Tibial artery (tissue), 4 donors: ENCODE data around the gene TMOD2.

Experiments used
- DNase-seq, 2 donors: peaks; one replicate each; pipeline ENCODE4 v3.0.0-alpha.2; 2019
- H3K27ac ChIP-seq, 2 donors: fragments of 200-600 bp; sonication (generic) in 1 of 2; 1 replicate in 1 of 2; 2 replicates in 1 of 2; pipeline ENCODE4 v1.5.1; 2018 to 2019; ENCODE audit warnings: mild to moderate bottlenecking in 1 of 2
- H3K27me3 ChIP-seq, 2 donors: fragments of 200-600 bp; sonication (generic) in 1 of 2; one replicate each; pipeline versions ENCODE4 v1.5.1 to v1.6.0; 2016 to 2019
- H3K36me3 ChIP-seq, 3 donors: fragments of 200-600 bp; sonication (generic) in 2 of 3; one replicate each; pipeline ENCODE4 v1.5.1; 2016 to 2019; ENCODE audit warnings: mild to moderate bottlenecking in 2 of 3
- H3K4me1 ChIP-seq, 4 donors: fragments of 200-600 bp; sonication (generic) in 2 of 4; 1 replicate in 3 of 4; 2 replicates in 1 of 4; pipeline ENCODE4 v1.5.1; 2016 to 2019
- H3K4me3 ChIP-seq, 2 donors: fragments of 200-600 bp; sonication (generic) in 1 of 2; 1 replicate in 1 of 2; 2 replicates in 1 of 2; pipeline ENCODE4 v1.5.1; 2018 to 2019; ENCODE audit warnings: mild to moderate bottlenecking in 2 of 2
- H3K9me3 ChIP-seq, 3 donors: fragments of 200-600 bp; sonication (generic) in 1 of 3; one replicate each; pipeline ENCODE4 v1.5.1; 2016 to 2019
- CTCF ChIP-seq, 2 experiments: fragments of 200-600 bp in 1 of 2; fragments of 450-650 bp in 1 of 2; IDR thresholded peaks; one replicate each; pipeline ENCODE4 v1.5.1; 2017 to 2019; ENCODE audit warnings: antibody characterized with exemption in 2 of 2, mild to moderate bottlenecking in 1 of 2, moderate library complexity in 1 of 2
- intact Hi-C: fragments of 100-400 bp; cut with DNase I; formaldehyde crosslinking; loops from one replicate; pipeline ENCODE4 v1.15.0; 2023; ENCODE audit warnings: low total_unique reads

Gene TMOD2

GRCh38 chr15:51799282-51800252 lies 48.2 kb downstream of the TMOD2 start:
- no peak for TF ChIP-seq CTCF (IDR thresholded peaks at IDR 0.05)
- no peak overlapping the region for H3K27ac ChIP-seq
- H3K36me3 ChIP-seq, result peaks cover 15 to 42% (median 29%) of the 10 kb centered on the region in 3 donors
- H3K4me1 ChIP-seq, result no peaks in the 10 kb centered on the region
- intact Hi-C loops, result no loop called here
- H3K9me3 ChIP-seq, result no peaks in the 10 kb centered on the region
- DNase-seq, result no peak
- no peaks in the 10 kb centered on the region for H3K27me3 ChIP-seq
- H3K4me3 ChIP-seq, result no peak overlapping the region

- Histone ChIP-seq H3K36me3 (peaks cover 24 to 48% (median 35%) of the 10 kb centered on the region in 3 donors), H3K9me3 (no peaks in the 10 kb centered on the region), H3K4me3 (no peak overlapping the region), H3K27ac (no peak overlapping the region), H3K27me3 (no peaks in the 10 kb centered on the region), H3K4me1 (no peaks in the 10 kb centered on the region)
- intact Hi-C loops, result no loop called here
- DNase-seq, result no peak
- peak in 1 of 2 experiments; percentile 7 for TF ChIP-seq CTCF (IDR thresholded peaks at IDR 0.05)
Observed at GRCh38 chr15:51801391-51801835, 50.0 kb downstream of the TMOD2 start.

GRCh38 chr15:51802593-51802992 lies 51.2 kb downstream of the TMOD2 start:
- H3K36me3 ChIP-seq, result peaks cover 35 to 55% (median 47%) of the 10 kb centered on the region in 3 donors
- no peak for DNase-seq
- H3K27ac ChIP-seq, result no peak overlapping the region
- no peaks in the 10 kb centered on the region for H3K4me1 ChIP-seq
- no peak for TF ChIP-seq CTCF (IDR thresholded peaks at IDR 0.05)
- no peaks in the 10 kb centered on the region for H3K9me3 ChIP-seq
- no peak overlapping the region for H3K4me3 ChIP-seq
- intact Hi-C loops, result no loop called here
- H3K27me3 ChIP-seq, result no peaks in the 10 kb centered on the region

GRCh38 chr15:51803965-51804364 lies 52.6 kb downstream of the TMOD2 start:
- Histone ChIP-seq H3K4me1 (no peaks in the 10 kb centered on the region), H3K36me3 (peaks cover 29 to 56% (median 47%) of the 10 kb centered on the region in 3 donors), H3K27ac (no peak overlapping the region), H3K4me3 (no peak overlapping the region), H3K9me3 (no peaks in the 10 kb centered on the region), H3K27me3 (no peaks in the 10 kb centered on the region)
- intact Hi-C loops, result no loop called here
- no peak for TF ChIP-seq CTCF (IDR thresholded peaks at IDR 0.05)
- no peak for DNase-seq

- H3K4me1 ChIP-seq, result no peaks in the 10 kb centered on the region
- H3K9me3 ChIP-seq, result no peaks in the 10 kb centered on the region
- peaks cover 30 to 53% (median 40%) of the 10 kb centered on the region in 3 donors for H3K36me3 ChIP-seq
- TF ChIP-seq CTCF (IDR thresholded peaks at IDR 0.05), result no peak
- H3K4me3 ChIP-seq, result no peak overlapping the region
- no peak for DNase-seq
- intact Hi-C loops, result no loop called here
- no peak overlapping the region for H3K27ac ChIP-seq
- no peaks in the 10 kb centered on the region for H3K27me3 ChIP-seq
Observed at GRCh38 chr15:51806123-51806522, 54.7 kb downstream of the TMOD2 start.
